Heart left ventricle (tissue), 16 donors: ENCODE data around the gene ADO. TPM values are rescaled to one million over a fixed set of nuclear protein-coding genes. Genes with fewer than 3 reads are reported as not detected.

Source experiments
- ATAC-seq, 4 donors: fragments of 200-7000 bp; cut with Tn5 transposase; one replicate each; pipeline ENCODE4 v1.9.1; 2020 to 2022; ENCODE audit warnings: moderate library complexity in 4 of 4, mild to moderate bottlenecking in 3 of 4, moderate number of reproducible peaks in 1 of 4
- DNase-seq, 5 donors: peaks; one replicate each; pipeline ENCODE4 v3.0.0-alpha.2; 2020
- H3K27ac ChIP-seq, 12 donors: fragments of 200-600 bp; sonication (generic) in 4 of 12; one replicate each; pipeline versions ENCODE4 v1.5.0 to v1.8.0; 2016 to 2022; ENCODE audit warnings: mild to moderate bottlenecking in 2 of 12
- H3K27me3 ChIP-seq, 9 donors: fragments of 200-600 bp; sonication (generic) in 2 of 9; one replicate each; pipeline versions ENCODE4 v1.5.1 to v1.8.0; 2016 to 2022; ENCODE audit warnings: mild to moderate bottlenecking in 3 of 9
- H3K36me3 ChIP-seq, 9 donors: fragments of 200-600 bp; sonication (generic) in 2 of 9; one replicate each; pipeline versions ENCODE4 v1.5.0 to v1.8.0; 2018 to 2022; ENCODE audit warnings: mild to moderate bottlenecking in 2 of 9
- H3K4me1 ChIP-seq, 12 donors: fragments of 200-600 bp; sonication (generic) in 4 of 12; one replicate each; pipeline versions ENCODE4 v1.5.0 to v1.8.0; 2016 to 2022; ENCODE audit warnings: mild to moderate bottlenecking in 3 of 12
- H3K4me3 ChIP-seq, 12 donors: fragments of 200-600 bp; sonication (generic) in 4 of 12; one replicate each; pipeline versions ENCODE4 v1.5.0 to v1.8.0; 2017 to 2022; ENCODE audit warnings: mild to moderate bottlenecking in 9 of 12, moderate library complexity in 4 of 12
- H3K9me3 ChIP-seq, 12 donors: fragments of 200-600 bp; sonication (generic) in 4 of 12; one replicate each; pipeline versions ENCODE4 v1.5.0 to v1.8.0; 2016 to 2022; ENCODE audit warnings: mild to moderate bottlenecking in 1 of 12
- POLR2A ChIP-seq, 2 donors: fragments of 450-650 bp; IDR thresholded peaks; one replicate each; pipeline ENCODE4 v1.6.1; 2017; ENCODE audit warnings: antibody characterized with exemption in 2 of 2, mild to moderate bottlenecking in 2 of 2, moderate library complexity in 2 of 2
- WGBS, 4 donors: extraction: QIAGEN DNeasy Blood & Tissue Kit in 2 of 4; methylation state at CpG; one replicate each; pipeline versions ENCODE4 v1.1.5 to v1.1.7; 2013 to 2018; 5-methylcytosine and 5-hydroxymethylcytosine counted together
- intact Hi-C, 10 donors: fragments of 100-400 bp; cut with DNase I; formaldehyde crosslinking; loops; one replicate each; pipeline versions ENCODE4 v1.11.1 to v1.14.2; 2022
- polyA plus RNA-seq, 2 donors: library from polyadenylated mRNA; stranded (reverse); fragments of 200-250 nt; gene quantifications; one replicate each; pipeline ENCODE4 v1.2.3, GENCODE V29; 2013
- total RNA-seq, 9 donors: library from RNA; depleted of rRNA in 2 of 9; stranded (reverse); fragments of >200 nt in 2 of 9; fragmentation: NEBNext Ultra II Directional in 3 of 9; extraction: Animal tissue kit (Norgen Biotek cat#: 25700) in 3 of 9; gene quantifications; one replicate each; pipeline versions ENCODE4 v1.1.0 to v1.2.4, GENCODE V29; 2016 to 2023
- TF ChIP-seq, protein P1 (sequence below), 12 donors: fragments of 200-600 bp; sonication (generic) in 4 of 12; IDR thresholded peaks; one replicate each; pipeline versions ENCODE4 v1.5.0 to v1.8.0; 2018 to 2022; ENCODE audit warnings: antibody characterized with exemption in 12 of 12, mild to moderate bottlenecking in 5 of 12
- donor health status: ischemic (EF 13 %, LVEDD 7.1; RV severe dilation, severe dysfunction).
- donor health status: healthy with polysubstance abuse.
- donor health status: DM: no; HTN: yes; CAD: no.
- donor health status: DM: no; HTN: no; CAD: no.
- donor health status: ischemic (EF 25% LVEDD 6.9; RV normal size, moderate dysfunction).
- donor health status: ischemic (EF 25% LVEDD 5.7; RV mildly dilated, moderate dysfunction).
- donor health status: healthy.
- donor health status: DM: yes; HTN: yes; CAD: no.
- donor health status: ischemic (EF 35%, LVEDD 5.7; RV mildly dilated, moderate dysfunction).
- donor health status: nonischemic (EF 11% LVEDD 7.7; RV severe dilation, severe dysfunction).
- donor health status: DM: yes; HTN: yes; CAD: no.
- donor health status: PGD.
- donor health status: ischemic (EF 29% LVEDD 5.4; RV normal size, mild dysfunction).
- donor health status: nonischemic (EF 23%, LVEDD 6.1; RV moderate dilation, normal function).

The ADO gene
- total and polyA plus RNA-seq, 11 donors: 7.6 to 35.5 (median 19.7) TPM

- ATAC-seq (peak in 1 of 4 donors; percentile 31), DNase-seq (no peak)
- no peaks in the 10 kb centered on the region for H3K27me3 ChIP-seq
These were observed 46.9 kb downstream of the ADO start for GRCh38 chr10:62851442-62851841.

GRCh38 chr10:62852961-62853702, 48.6 kb downstream of the ADO start:
- ATAC-seq (no peak), DNase-seq (no peak)
- H3K27me3 ChIP-seq: no peaks in the 10 kb centered on the region
- intact Hi-C loops: no loop called here
- no peak for TF ChIP-seq POLR2A (IDR thresholded peaks at IDR 0.05)
- TF ChIP-seq, protein P1, sequence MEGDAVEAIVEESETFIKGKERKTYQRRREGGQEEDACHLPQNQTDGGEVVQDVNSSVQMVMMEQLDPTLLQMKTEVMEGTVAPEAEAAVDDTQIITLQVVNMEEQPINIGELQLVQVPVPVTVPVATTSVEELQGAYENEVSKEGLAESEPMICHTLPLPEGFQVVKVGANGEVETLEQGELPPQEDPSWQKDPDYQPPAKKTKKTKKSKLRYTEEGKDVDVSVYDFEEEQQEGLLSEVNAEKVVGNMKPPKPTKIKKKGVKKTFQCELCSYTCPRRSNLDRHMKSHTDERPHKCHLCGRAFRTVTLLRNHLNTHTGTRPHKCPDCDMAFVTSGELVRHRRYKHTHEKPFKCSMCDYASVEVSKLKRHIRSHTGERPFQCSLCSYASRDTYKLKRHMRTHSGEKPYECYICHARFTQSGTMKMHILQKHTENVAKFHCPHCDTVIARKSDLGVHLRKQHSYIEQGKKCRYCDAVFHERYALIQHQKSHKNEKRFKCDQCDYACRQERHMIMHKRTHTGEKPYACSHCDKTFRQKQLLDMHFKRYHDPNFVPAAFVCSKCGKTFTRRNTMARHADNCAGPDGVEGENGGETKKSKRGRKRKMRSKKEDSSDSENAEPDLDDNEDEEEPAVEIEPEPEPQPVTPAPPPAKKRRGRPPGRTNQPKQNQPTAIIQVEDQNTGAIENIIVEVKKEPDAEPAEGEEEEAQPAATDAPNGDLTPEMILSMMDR (IDR thresholded peaks at IDR 0.05): no peak
- H3K9me3 ChIP-seq: peaks cover 0 to 3% (median 0%) of the 10 kb centered on the region in 12 donors
- peaks cover 0 to 29% (median 0%) of the 10 kb centered on the region in 12 donors for H3K4me1 ChIP-seq
- WGBS, 4 donors: 70 to 85% (median 78%) methylated on average over 6 of the region's 6 CpGs
- no peak overlapping the region for H3K4me3 ChIP-seq
- peak overlapping the region in 1 of 12 donors; percentile 40 for H3K27ac ChIP-seq
- H3K36me3 ChIP-seq: no peaks in the 10 kb centered on the region

More at GRCh38 chr10:62851442-62851841, 46.9 kb downstream of the ADO start:
- WGBS, 4 donors: 39 to 85% (median 60%) methylated on average over 2 of the region's 2 CpGs
- H3K4me3 ChIP-seq: no peak overlapping the region
- no peaks in the 10 kb centered on the region for H3K36me3 ChIP-seq
- no peak for TF ChIP-seq POLR2A (IDR thresholded peaks at IDR 0.05)
- TF ChIP-seq, protein P1 (IDR thresholded peaks at IDR 0.05): peak in 2 of 12 donors; percentile 7 to 13
- peaks cover 0 to 18% (median 8%) of the 10 kb centered on the region in 12 donors for H3K9me3 ChIP-seq
- intact Hi-C loops: no loop called here
- no peak overlapping the region for H3K27ac ChIP-seq
- H3K4me1 ChIP-seq: peaks cover 0 to 25% (median 0%) of the 10 kb centered on the region in 12 donors

DNA sequence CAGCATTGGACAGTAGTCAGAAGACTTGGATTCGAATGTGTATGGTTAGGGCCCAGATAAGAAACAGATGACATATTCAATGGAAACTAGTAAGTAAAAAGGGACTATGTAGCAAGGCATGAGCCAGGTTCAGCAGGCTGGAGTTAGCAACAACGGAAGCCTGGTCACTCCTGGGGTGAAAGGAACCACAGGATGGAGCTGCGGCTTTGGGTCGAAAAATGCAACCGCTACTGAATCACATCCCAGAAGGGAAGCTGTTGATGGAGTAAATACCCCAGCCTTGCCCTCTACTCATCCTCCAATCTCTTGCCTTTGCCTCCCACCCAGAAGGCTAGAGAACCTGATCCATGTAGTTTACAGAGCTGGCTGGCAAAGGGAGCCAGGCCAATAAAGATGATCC, 49.2 kb downstream of the ADO start:
- Histone ChIP-seq H3K36me3 (no peaks in the 10 kb centered on the region), H3K27me3 (no peaks in the 10 kb centered on the region), H3K9me3 (no peaks in the 10 kb centered on the region), H3K27ac (peak overlapping the region in 1 of 12 donors; percentile 40), H3K4me3 (no peak overlapping the region), H3K4me1 (peaks cover 0 to 32% (median 0%) of the 10 kb centered on the region in 12 donors)
- intact Hi-C loops: no loop called here
- ATAC-seq (no peak), DNase-seq (no peak)
- no peak for TF ChIP-seq POLR2A (IDR thresholded peaks at IDR 0.05)
- TF ChIP-seq, protein P1 (IDR thresholded peaks at IDR 0.05): no peak
- WGBS, 4 donors: 76 to 85% (median 78%) methylated on average over 5 of the region's 5 CpGs

- H3K4me1 ChIP-seq: peaks cover 0 to 32% (median 3%) of the 10 kb centered on the region in 12 donors
- H3K27ac ChIP-seq: no peak overlapping the region
- H3K4me3 ChIP-seq: no peak overlapping the region
- ATAC-seq (no peak), DNase-seq (no peak)
- H3K9me3 ChIP-seq: no peaks in the 10 kb centered on the region
- H3K36me3 ChIP-seq: no peaks in the 10 kb centered on the region
- WGBS, 4 donors: 55 to 84% (median 72%) methylated on average over 4 of the region's 4 CpGs
- TF ChIP-seq, protein P1 (IDR thresholded peaks at IDR 0.05): no peak
- no peak for TF ChIP-seq POLR2A (IDR thresholded peaks at IDR 0.05)
- H3K27me3 ChIP-seq: no peaks in the 10 kb centered on the region
- intact Hi-C loops: no loop called here
These were observed 51.5 kb downstream of the ADO start for GRCh38 chr10:62856021-62856420.

Other genes with a start within 250 kb of the ADO start
- gene EGR2, start 11.6 kb downstream of the ADO start, total RNA-seq: 1 to 10 TPM in 7 of 9 donors, under 1 TPM in 2; 0.37 to 8.5 (median 1.9) TPM
- gene EGR2, start 11.6 kb downstream of the ADO start, polyA plus RNA-seq: 1 to 10 TPM; 1.4 to 1.8 TPM